Neutrophil (primary cell): ENCODE measurements around the gene TXNDC11.

ENCODE experiments used
- H3K27ac ChIP-seq: fragments of 200-600 bp; sonication (generic); 2 replicates; pipeline ENCODE4 v1.5.1; 2016; ENCODE audit warnings: mild to moderate bottlenecking, moderate library complexity
- H3K27me3 ChIP-seq: fragments of 200-600 bp; sonication (generic); 2 replicates; pipeline ENCODE4 v1.6.0; 2016; ENCODE audit warnings: mild to moderate bottlenecking
- H3K36me3 ChIP-seq: fragments of 200-600 bp; sonication (generic); 2 replicates; pipeline ENCODE4 v1.5.1; 2017
- H3K4me1 ChIP-seq, 2 experiments: fragments of 200-600 bp in 1 of 2; sonication (generic) in 1 of 2; 1 replicate in 1 of 2; 2 replicates in 1 of 2; pipeline versions ENCODE4 v1.5.1 to v1.6.1; 2013 to 2016; ENCODE audit warnings: low read depth in 1 of 2, low read length in 1 of 2, mild to moderate bottlenecking in 1 of 2, moderate library complexity in 1 of 2; ENCODE audit not compliant: control insufficient read depth in 1 of 2, insufficient read depth in 1 of 2
- H3K4me3 ChIP-seq, 2 experiments: fragments of 200-600 bp in 1 of 2; sonication (generic) in 1 of 2; 1 replicate in 1 of 2; 2 replicates in 1 of 2; pipeline ENCODE4 v1.5.1; 2013 to 2016; ENCODE audit warnings: low read depth in 1 of 2, low read length in 1 of 2, mild to moderate bottlenecking in 1 of 2, moderate library complexity in 1 of 2
- H3K9me3 ChIP-seq: fragments of 200-600 bp; sonication (generic); 2 replicates; pipeline ENCODE4 v1.5.1; 2016
- TF ChIP-seq, protein P1 (sequence below): fragments of 200-600 bp; sonication (generic); IDR thresholded peaks from 2 replicates; pipeline ENCODE4 v1.5.1; 2016; ENCODE audit warnings: antibody characterized with exemption

The TXNDC11 gene

DNA sequence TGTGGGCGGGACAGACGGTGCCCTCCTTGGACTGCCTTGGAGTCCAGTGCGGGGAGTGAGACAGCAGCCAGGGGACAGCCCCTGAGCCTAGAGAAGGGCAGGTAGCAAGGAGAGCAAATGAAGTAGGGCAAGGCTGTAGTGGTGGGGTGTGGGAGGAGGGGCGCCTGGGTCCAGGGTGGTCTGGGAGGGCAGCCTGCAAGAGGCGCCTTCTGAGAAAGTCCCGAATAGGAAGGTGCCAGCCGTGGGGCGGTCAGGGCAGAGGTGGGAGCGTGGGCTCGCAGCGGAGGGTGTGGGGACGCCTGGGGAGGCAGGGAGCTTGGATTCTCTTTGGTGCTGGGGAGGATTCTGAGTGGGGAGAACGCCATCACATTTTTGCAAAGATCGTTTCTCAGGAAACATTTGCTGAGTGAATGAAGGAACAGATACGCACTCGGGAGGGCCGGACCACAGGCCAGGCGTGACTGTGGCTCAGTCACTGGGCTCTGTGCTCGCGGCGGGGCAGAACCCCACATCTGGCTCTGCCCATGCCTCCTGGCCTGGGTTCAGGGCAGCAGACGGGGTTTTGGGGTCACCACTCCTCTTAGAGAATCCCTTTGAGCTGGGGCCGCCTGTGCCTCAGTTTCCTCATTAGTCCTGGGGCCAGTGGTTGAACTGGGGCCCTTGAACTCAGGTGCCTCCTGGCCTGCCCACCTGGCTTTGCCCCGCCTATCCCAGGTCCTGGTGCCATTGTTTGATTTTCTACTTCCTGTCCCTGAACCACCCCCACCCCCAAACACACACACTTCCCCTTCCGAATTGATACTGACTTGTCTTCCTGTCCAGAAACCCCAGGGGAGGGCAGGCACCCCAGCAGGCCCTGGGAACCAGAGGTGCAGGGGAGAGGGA is 70.2 kb downstream of the TXNDC11 start:
- H3K27me3 ChIP-seq, result peaks cover 3% of the 10 kb centered on the region
- H3K27ac ChIP-seq, result peak overlapping the region; percentile 98
- peaks cover 70 to 81% of the 10 kb centered on the region in 2 experiments for H3K4me1 ChIP-seq
- TF ChIP-seq, protein P1, sequence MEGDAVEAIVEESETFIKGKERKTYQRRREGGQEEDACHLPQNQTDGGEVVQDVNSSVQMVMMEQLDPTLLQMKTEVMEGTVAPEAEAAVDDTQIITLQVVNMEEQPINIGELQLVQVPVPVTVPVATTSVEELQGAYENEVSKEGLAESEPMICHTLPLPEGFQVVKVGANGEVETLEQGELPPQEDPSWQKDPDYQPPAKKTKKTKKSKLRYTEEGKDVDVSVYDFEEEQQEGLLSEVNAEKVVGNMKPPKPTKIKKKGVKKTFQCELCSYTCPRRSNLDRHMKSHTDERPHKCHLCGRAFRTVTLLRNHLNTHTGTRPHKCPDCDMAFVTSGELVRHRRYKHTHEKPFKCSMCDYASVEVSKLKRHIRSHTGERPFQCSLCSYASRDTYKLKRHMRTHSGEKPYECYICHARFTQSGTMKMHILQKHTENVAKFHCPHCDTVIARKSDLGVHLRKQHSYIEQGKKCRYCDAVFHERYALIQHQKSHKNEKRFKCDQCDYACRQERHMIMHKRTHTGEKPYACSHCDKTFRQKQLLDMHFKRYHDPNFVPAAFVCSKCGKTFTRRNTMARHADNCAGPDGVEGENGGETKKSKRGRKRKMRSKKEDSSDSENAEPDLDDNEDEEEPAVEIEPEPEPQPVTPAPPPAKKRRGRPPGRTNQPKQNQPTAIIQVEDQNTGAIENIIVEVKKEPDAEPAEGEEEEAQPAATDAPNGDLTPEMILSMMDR, result no peak
- H3K36me3 ChIP-seq, result peaks cover 41% of the 10 kb centered on the region
- no peaks in the 10 kb centered on the region for H3K9me3 ChIP-seq
- peak overlapping the region; percentile 29 to 54 for H3K4me3 ChIP-seq

DNA sequence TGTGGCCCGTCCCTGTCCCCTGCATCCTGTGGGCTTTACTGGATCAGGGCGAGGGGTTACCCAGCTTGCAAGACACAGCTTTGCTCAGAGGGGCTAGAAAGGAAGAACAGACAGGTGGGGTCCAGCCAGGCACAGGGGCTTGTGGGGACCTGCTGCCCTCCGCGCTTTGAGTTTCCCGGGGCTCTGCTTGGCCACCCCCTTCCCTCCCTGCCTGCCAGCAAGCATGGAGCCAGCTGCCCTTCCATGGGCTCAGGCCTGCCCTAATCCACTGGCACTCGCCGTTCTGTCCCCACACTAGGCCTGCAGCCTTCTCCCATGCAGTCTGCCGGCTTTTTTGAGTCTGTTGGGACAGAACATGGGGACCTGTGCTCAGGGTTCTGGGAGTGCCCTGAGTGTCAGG is 71.0 kb downstream of the TXNDC11 start:
- Histone ChIP-seq H3K9me3 (no peaks in the 10 kb centered on the region), H3K4me1 (peaks cover 65 to 75% of the 10 kb centered on the region in 2 experiments), H3K27ac (peak overlapping the region; percentile 98), H3K27me3 (peaks cover 11% of the 10 kb centered on the region), H3K4me3 (peak overlapping the region in 1 of 2 experiments; percentile 54), H3K36me3 (peaks cover 33% of the 10 kb centered on the region)
- TF ChIP-seq, protein P1, result no peak

DNA sequence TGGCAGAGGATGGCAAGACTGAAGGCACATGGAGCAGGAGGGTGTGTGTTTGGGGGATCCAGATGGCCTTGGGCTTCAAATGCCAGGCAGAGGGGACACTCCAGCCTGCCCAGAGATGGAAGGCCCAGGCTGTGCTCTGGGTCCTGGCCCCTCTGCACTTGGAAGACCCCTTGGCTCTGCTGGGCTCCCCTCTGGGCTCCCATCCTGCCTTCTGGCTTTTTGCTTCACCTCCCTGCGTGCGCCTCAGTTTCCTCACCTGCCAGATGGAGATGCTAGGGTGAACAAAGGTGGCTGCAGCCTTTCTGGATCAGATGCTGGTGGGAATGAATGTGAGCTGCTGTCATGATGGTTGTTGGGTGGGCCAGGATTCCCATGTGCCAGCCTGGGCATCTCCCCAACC is 71.4 kb downstream of the TXNDC11 start:
- Histone ChIP-seq H3K4me1 (peaks cover 64 to 74% of the 10 kb centered on the region in 2 experiments), H3K4me3 (peak overlapping the region in 1 of 2 experiments; percentile 87), H3K36me3 (peaks cover 29% of the 10 kb centered on the region), H3K27me3 (peaks cover 15% of the 10 kb centered on the region), H3K27ac (peak overlapping the region; percentile 98), H3K9me3 (no peaks in the 10 kb centered on the region)
- TF ChIP-seq, protein P1, result no peak

DNA sequence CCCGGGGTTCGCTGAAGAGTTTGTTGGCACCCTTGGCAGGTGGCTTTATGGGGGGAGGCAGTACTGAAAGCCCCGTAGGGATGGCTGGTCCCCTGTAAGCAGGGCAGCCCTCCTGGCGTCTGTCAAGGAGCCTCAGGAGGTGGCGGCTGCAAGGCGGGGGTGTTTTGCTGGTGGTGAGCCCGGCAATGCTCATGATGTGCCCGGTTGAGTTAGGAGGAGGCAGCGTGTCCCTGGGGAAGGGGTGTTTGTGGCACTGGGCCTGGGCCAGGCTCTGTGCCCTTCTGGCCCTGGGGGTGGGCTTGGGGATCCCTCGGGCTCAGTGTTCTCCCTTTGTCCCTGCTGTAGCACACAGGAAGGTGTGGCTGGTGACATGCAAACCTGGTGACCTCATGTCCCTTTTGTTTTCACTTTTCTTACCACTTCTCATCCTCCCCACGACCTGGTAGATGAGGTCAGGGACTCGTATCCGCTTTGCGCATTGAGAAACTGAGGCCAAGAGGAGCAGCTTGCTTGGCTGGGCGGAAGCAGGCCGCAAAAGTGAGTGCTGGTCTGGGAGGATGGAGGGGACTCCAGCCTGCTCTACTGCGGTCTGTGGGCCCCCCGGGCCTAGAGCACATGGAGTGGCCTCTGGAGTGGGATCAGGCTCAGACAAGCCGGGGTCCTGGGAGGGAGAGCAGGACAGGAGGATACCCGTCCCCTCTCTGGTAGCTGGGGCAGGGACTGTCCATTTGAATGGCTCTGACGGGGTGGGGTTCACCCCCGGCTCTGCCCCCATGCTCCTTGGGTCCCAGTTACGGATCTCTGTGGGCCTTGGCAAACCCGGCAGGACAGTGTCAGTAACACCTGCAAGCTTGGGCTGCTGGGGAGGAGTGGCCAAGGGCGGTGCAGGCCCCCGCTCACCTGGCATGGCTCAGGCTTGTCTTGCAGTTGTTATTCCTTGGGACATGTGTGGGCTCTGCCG is 72.2 kb downstream of the TXNDC11 start:
- TF ChIP-seq, protein P1, result no peak
- peak overlapping the region; percentile 85 to 87 for H3K4me3 ChIP-seq
- peaks cover 64 to 72% of the 10 kb centered on the region in 2 experiments for H3K4me1 ChIP-seq
- H3K36me3 ChIP-seq, result peaks cover 21% of the 10 kb centered on the region
- H3K27me3 ChIP-seq, result peaks cover 23% of the 10 kb centered on the region
- peak overlapping the region; percentile 98 for H3K27ac ChIP-seq
- no peaks in the 10 kb centered on the region for H3K9me3 ChIP-seq

DNA sequence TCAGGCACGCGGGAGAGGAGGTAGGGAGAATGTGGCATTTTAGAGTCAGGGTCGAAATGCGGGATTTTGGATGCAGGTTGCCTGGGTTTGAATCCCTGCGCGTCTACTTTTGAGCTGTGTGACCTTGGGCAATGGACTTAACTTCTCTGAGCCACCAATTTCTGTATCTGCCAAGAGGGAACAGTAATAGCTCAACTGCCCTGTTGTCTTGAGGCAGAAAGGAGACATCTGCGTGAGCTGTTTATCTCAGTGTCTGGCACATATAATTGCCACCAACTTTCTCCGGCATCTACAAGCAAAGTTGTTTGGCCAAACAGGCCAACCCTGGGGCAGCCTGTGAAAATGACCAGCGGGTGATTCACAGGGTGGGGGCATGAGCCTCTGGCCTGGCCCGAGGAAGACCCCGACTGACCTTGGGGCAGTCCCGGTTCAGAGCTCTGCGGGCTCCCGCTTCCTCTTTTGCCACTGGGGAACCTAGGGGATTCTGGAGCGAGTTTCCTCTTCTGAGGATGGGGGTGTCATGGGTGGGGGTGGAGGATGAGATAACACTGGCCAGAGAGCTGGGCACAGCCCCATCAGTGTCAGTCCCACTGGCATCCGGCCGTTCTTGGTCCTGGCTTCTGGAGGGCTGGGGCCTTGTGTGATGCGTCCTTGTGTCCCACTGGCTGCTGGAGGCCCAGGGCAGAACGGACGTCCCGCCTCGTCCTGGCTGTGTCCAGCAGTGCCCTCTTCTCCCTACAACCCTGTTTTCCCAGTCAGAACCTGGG is 73.1 kb downstream of the TXNDC11 start:
- Histone ChIP-seq H3K4me1 (peaks cover 58 to 70% of the 10 kb centered on the region in 2 experiments), H3K4me3 (peak overlapping the region; percentile 85 to 87), H3K9me3 (no peaks in the 10 kb centered on the region), H3K27ac (peak overlapping the region; percentile 98), H3K27me3 (peaks cover 31% of the 10 kb centered on the region), H3K36me3 (peaks cover 14% of the 10 kb centered on the region)
- TF ChIP-seq, protein P1, result no peak
